Heart right ventricle (tissue), 16 donors: Measurements from ENCODE around the gene CORO7. TPM values are rescaled to one million over a fixed set of nuclear protein-coding genes. Genes with fewer than 3 reads are reported as not detected.
"Not testable (repeated sequence)": the region's sequence is repeated elsewhere in the genome, so short reads cannot be mapped to it uniquely, and the experiment has no call there.

Experiments used
- ATAC-seq, 8 donors: fragments of 200-7000 bp; cut with Tn5 transposase; one replicate each; pipeline ENCODE4 v1.9.1; 2020; ENCODE audit warnings: mild to moderate bottlenecking in 8 of 8, moderate library complexity in 8 of 8, moderate number of reproducible peaks in 1 of 8
- DNase-seq, 2 donors: peaks; one replicate each; pipeline ENCODE4 v3.0.0-alpha.2; 2020
- H3K27ac ChIP-seq, 10 donors: fragments of 200-600 bp; sonication (generic) in 2 of 10; one replicate each; pipeline versions ENCODE4 v1.5.0 to v1.8.0; 2020 to 2022; ENCODE audit warnings: mild to moderate bottlenecking in 3 of 10
- H3K27me3 ChIP-seq, 7 donors: fragments of 200-600 bp; one replicate each; pipeline ENCODE4 v1.8.0; 2021 to 2022; ENCODE audit warnings: mild to moderate bottlenecking in 2 of 7
- H3K36me3 ChIP-seq, 9 donors: fragments of 200-600 bp; sonication (generic) in 1 of 9; one replicate each; pipeline versions ENCODE4 v1.5.0 to v1.8.0; 2020 to 2022; ENCODE audit warnings: mild to moderate bottlenecking in 2 of 9
- H3K4me1 ChIP-seq, 9 donors: fragments of 200-600 bp; sonication (generic) in 1 of 9; one replicate each; pipeline versions ENCODE4 v1.5.0 to v1.8.0; 2020 to 2022; ENCODE audit warnings: mild to moderate bottlenecking in 4 of 9
- H3K4me3 ChIP-seq, 10 donors: fragments of 200-600 bp; sonication (generic) in 2 of 10; one replicate each; pipeline versions ENCODE4 v1.5.0 to v1.8.0; 2020 to 2022; ENCODE audit warnings: mild to moderate bottlenecking in 7 of 10, moderate library complexity in 2 of 10
- H3K9me3 ChIP-seq, 11 donors: fragments of 200-600 bp in 10 of 11; sonication (generic) in 2 of 11; one replicate each; pipeline versions ENCODE4 v1.5.0 to v1.8.0; 2013 to 2022; ENCODE audit warnings: mild to moderate bottlenecking in 2 of 11, control low read depth in 1 of 11, moderate library complexity in 1 of 11
- CTCF ChIP-seq, 9 donors: fragments of 200-600 bp; sonication (generic) in 2 of 9; IDR thresholded peaks; one replicate each; pipeline versions ENCODE4 v1.5.0 to v1.8.0; 2021 to 2022; ENCODE audit warnings: antibody characterized with exemption in 9 of 9, mild to moderate bottlenecking in 5 of 9, moderate library complexity in 1 of 9
- WGBS, 2 donors: extraction: QIAGEN DNeasy Blood & Tissue Kit; methylation state at CpG; one replicate each; pipeline ENCODE4 v1.1.7; 2013; ENCODE audit warnings: inconsistent platforms in 1 of 2; 5-methylcytosine and 5-hydroxymethylcytosine counted together
- intact Hi-C, 10 donors: fragments of 100-400 bp; cut with DNase I; formaldehyde crosslinking; loops; one replicate each; pipeline versions ENCODE4 v1.11.1 to v1.14.2; 2022
- polyA plus RNA-seq, 2 donors: library from polyadenylated mRNA; stranded (reverse); fragments of 200-250 nt; gene quantifications; one replicate each; pipeline ENCODE4 v1.2.3, GENCODE V29; 2013
- total RNA-seq, 10 donors: library from RNA; stranded (reverse); fragmentation: NEBNext Ultra II Directional in 3 of 10; extraction: Animal tissue kit (Norgen Biotek cat#: 25700) in 3 of 10; gene quantifications; one replicate each; pipeline versions ENCODE4 v1.2.1 to v1.2.4, GENCODE V29; 2021 to 2023
- donor health status: Arrhythmogenic right ventricular cardiomyopathy.
- donor health status: ischemic (EF 13 %, LVEDD 7.1; RV severe dilation, severe dysfunction).
- donor health status: healthy with polysubstance abuse.
- donor health status: DM: no; HTN: yes; CAD: no.
- donor health status: DM: no; HTN: no; CAD: no.
- donor health status: ischemic (EF 25% LVEDD 6.9; RV normal size, moderate dysfunction).
- donor health status: ischemic (EF 25% LVEDD 5.7; RV mildly dilated, moderate dysfunction).
- donor health status: healthy.
- donor health status: DM: yes; HTN: yes; CAD: no.
- donor health status: Ischemic cardiomyopathy.
- donor health status: ischemic (EF 35%, LVEDD 5.7; RV mildly dilated, moderate dysfunction).
- donor health status: nonischemic (EF 11% LVEDD 7.7; RV severe dilation, severe dysfunction).
- donor health status: DM: yes; HTN: yes; CAD: no.
- donor health status: PGD.
- donor health status: ischemic (EF 29% LVEDD 5.4; RV normal size, mild dysfunction).
- donor health status: nonischemic (EF 23%, LVEDD 6.1; RV moderate dilation, normal function).

Gene CORO7
- total and polyA plus RNA-seq, 12 donors: 6.5 to 21.8 (median 10.9) TPM

GRCh38 chr16:4345836-4346781 lies 70.3 kb downstream of the CORO7 start:
- H3K9me3 ChIP-seq: no peaks in the 10 kb centered on the region
- TF ChIP-seq CTCF (IDR thresholded peaks at IDR 0.05): no peak
- H3K27me3 ChIP-seq: no peaks in the 10 kb centered on the region
- WGBS, 2 donors: 78 to 82% methylated on average over 14 of the region's 14 CpGs
- peaks cover 17 to 49% (median 32%) of the 10 kb centered on the region in 9 donors for H3K4me1 ChIP-seq
- DNase-seq: no peak
- peaks cover 0 to 10% (median 0%) of the 10 kb centered on the region in 9 donors for H3K36me3 ChIP-seq
- intact Hi-C loops: no loop called here
- peak overlapping the region in 1 of 10 donors; percentile 72 for H3K27ac ChIP-seq
- no peak overlapping the region for H3K4me3 ChIP-seq
- ATAC-seq: no peak

- H3K4me3 ChIP-seq: no peak overlapping the region
- H3K27me3 ChIP-seq: no peaks in the 10 kb centered on the region
- no peak for TF ChIP-seq CTCF (IDR thresholded peaks at IDR 0.05)
- DNase-seq (no peak), ATAC-seq (no peak)
- intact Hi-C loops: no loop called here
- H3K36me3 ChIP-seq: peaks cover 0 to 19% (median 0%) of the 10 kb centered on the region in 9 donors
- no peaks in the 10 kb centered on the region for H3K9me3 ChIP-seq
- H3K4me1 ChIP-seq: peaks cover 17 to 48% (median 31%) of the 10 kb centered on the region in 9 donors
- 76 to 85% methylated on average over 26 of the region's 26 CpGs for WGBS, 2 donors
- H3K27ac ChIP-seq: peak overlapping the region in 1 of 10 donors; percentile 72
Observed at GRCh38 chr16:4344983-4345835, 71.2 kb downstream of the CORO7 start.

- H3K27me3 ChIP-seq, ATAC-seq, intact Hi-C loops, DNase-seq, H3K4me3 ChIP-seq, H3K9me3 ChIP-seq: not testable (repeated sequence)
- Histone ChIP-seq H3K27ac (peak overlapping the region in 1 of 10 donors; percentile 72), H3K36me3 (peaks cover 0 to 21% (median 0%) of the 10 kb centered on the region in 9 donors), H3K4me1 (peaks cover 19 to 48% (median 33%) of the 10 kb centered on the region in 9 donors)
- WGBS, 2 donors: 52 to 56% methylated on average over 9 of the region's 10 CpGs
Observed at GRCh38 chr16:4344300-4344982, 72.0 kb downstream of the CORO7 start.

- WGBS, 2 donors: 85 to 87% methylated on average over 21 of the region's 21 CpGs
- no peak overlapping the region for H3K27ac ChIP-seq
- peaks cover 21 to 47% (median 31%) of the 10 kb centered on the region in 9 donors for H3K4me1 ChIP-seq
- TF ChIP-seq CTCF (IDR thresholded peaks at IDR 0.05): no peak
- no peaks in the 10 kb centered on the region for H3K9me3 ChIP-seq
- ATAC-seq: no peak
- intact Hi-C loops: no loop called here
- DNase-seq: no peak
- H3K27me3 ChIP-seq: no peaks in the 10 kb centered on the region
- peaks cover 0 to 33% (median 0%) of the 10 kb centered on the region in 9 donors for H3K36me3 ChIP-seq
- no peak overlapping the region for H3K4me3 ChIP-seq
Observed at GRCh38 chr16:4342866-4343744, 73.3 kb downstream of the CORO7 start.
